Measurements from ENCODE around the gene GARNL3.

GRCh38 chr9:127224178-127224882, 40.2 kb upstream of the GARNL3 start:
- TF ChIP-seq EZH2 (IDR thresholded peaks at IDR 0.05; ENCODE audit: borderline replicate concordance, insufficient read depth, low read length, poor library complexity, severe bottlenecking): no peak
- TF ChIP-seq CTCF (IDR thresholded peaks at IDR 0.05; ENCODE audit: poor library complexity, severe bottlenecking): peak; percentile 55
- TF ChIP-seq SMC3 (conservative IDR thresholded peaks at IDR 0.05; ENCODE audit: poor library complexity): peak; percentile 63
- TF ChIP-seq RAD21 (conservative IDR thresholded peaks at IDR 0.05): peak; percentile 42

All from neural cell (in vitro differentiated cells).